Measurements from ENCODE around the gene SERPINI2. TPM values are rescaled to one million over a fixed set of nuclear protein-coding genes. Genes with fewer than 3 reads are reported as not detected.

Gene SERPINI2
- total RNA-seq, 2 experiments from 2014 or later = not detected

DNA sequence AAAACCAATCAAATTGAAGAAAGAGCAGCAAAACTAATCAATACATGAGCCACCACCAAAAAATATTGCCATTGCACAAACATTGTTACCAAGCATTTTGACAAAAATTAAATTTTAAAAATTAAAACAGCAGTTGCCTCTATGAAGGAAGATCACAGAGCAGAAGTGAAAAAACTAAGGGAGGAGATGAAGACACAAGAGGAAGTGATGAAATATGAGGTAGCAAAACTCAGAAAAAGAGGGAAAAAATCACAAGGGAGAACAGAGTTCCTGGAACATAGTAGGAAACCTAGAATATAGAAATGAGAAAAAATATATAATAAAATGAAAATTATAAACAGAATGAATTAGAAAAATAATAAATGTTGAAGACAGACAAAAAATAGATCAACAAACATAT lies 7.3 kb upstream of the SERPINI2 start:
- H3K27me3 Mint-ChIP-seq (ENCODE audit: low read depth) = no peaks in the 10 kb centered on the region
- no peak overlapping the region for H3K4me3 Mint-ChIP-seq
- no peak for DNase-seq
- peaks cover 2% of the 10 kb centered on the region for H3K9me3 Mint-ChIP-seq
- no peaks in the 10 kb centered on the region for H3K4me1 Mint-ChIP-seq (ENCODE audit: low read depth)
- CTCF ChIA-PET = no interaction called here
- H3K27ac Mint-ChIP-seq = no peak overlapping the region
- intact Hi-C loops (cut with micrococcal nuclease) = no loop called here
- H3K36me3 Mint-ChIP-seq (ENCODE audit: low read depth) = no peaks in the 10 kb centered on the region

DNA sequence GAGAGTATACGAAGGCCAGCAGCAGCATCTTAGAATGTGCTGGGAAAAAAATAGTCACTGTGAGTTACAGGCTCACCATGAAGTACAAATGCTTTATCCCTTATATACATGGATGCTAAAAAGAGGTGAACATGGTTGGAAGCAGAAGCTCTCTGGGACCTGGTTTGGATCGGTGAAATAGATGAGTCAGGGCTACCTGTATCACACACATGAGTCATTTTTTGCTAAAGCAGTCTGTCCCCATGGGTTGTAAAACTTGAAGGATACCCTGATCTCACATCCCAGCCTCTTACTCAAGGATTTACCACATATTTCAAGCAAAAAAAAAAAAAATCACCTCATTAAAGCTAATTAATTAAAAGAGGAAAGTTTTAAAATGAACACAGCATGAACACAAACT lies 6.9 kb upstream of the SERPINI2 start:
- Mint-ChIP-seq H3K9me3 (peaks cover 1% of the 10 kb centered on the region), H3K4me1 (ENCODE audit: low read depth) (no peaks in the 10 kb centered on the region), H3K36me3 (ENCODE audit: low read depth) (no peaks in the 10 kb centered on the region), H3K4me3 (no peak overlapping the region), H3K27ac (no peak overlapping the region), H3K27me3 (ENCODE audit: low read depth) (no peaks in the 10 kb centered on the region)
- no peak for DNase-seq
- intact Hi-C loops (cut with micrococcal nuclease) = no loop called here
- CTCF ChIA-PET = interaction anchor here (0.7 kb wide), 1 partner anchor 100 kb away, joined by 3 read pairs; no protein-coding TSS in a partner anchor

GRCh38 chr3:167469381-167469780 lies 4.5 kb downstream of the SERPINI2 start:
- Mint-ChIP-seq H3K27me3 (ENCODE audit: low read depth) (peaks cover 2% of the 10 kb centered on the region), H3K9me3 (no peaks in the 10 kb centered on the region), H3K27ac (no peak overlapping the region), H3K4me1 (ENCODE audit: low read depth) (no peaks in the 10 kb centered on the region), H3K36me3 (ENCODE audit: low read depth) (no peaks in the 10 kb centered on the region), H3K4me3 (no peak overlapping the region)
- DNase-seq = no peak
- CTCF ChIA-PET = no interaction called here
- intact Hi-C loops (cut with micrococcal nuclease) = no loop called here

DNA sequence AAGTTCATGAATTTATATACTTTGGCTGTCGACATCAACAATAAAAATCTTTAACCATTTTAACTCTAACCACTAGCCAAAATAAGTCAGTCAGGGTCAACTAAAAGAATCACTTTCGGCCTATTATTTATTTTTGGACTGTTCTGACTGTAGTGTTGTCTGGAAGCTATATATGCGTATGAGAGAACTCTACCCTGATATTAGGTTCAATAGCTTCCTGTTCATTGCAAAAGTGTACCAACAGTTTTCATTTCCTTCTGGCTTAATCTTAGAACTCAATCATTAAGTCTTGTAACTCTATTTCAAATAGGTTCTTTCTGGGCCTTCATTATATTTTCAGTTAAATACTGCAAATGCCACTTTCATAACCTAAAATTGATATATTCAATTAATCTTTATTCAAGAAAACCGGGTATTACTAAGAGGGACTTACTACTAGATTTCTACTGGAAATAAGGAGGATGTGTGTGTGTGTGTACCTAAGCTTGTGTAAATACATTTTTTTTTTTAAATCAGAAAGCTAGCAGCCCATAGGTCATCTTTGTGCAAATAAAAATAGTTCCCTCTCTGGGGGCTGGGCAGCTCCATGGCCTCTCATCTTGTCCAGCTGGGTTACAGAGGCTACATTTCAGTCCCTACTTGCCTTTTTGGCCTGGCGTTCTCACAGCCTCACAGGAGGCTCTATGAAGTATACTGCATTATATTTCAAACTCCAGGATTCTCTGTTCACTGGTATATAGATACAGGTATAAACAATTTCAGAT lies 5.8 kb downstream of the SERPINI2 start:
- Mint-ChIP-seq H3K36me3 (ENCODE audit: low read depth) (no peaks in the 10 kb centered on the region), H3K27ac (no peak overlapping the region), H3K4me3 (no peak overlapping the region), H3K4me1 (ENCODE audit: low read depth) (no peaks in the 10 kb centered on the region), H3K27me3 (ENCODE audit: low read depth) (peaks cover 5% of the 10 kb centered on the region), H3K9me3 (no peaks in the 10 kb centered on the region)
- intact Hi-C loops (cut with micrococcal nuclease) = no loop called here
- no peak for DNase-seq
- CTCF ChIA-PET = interaction anchor here (0.6 kb wide), 1 partner anchor 756 kb away, joined by 3 read pairs; no protein-coding TSS in a partner anchor

DNA sequence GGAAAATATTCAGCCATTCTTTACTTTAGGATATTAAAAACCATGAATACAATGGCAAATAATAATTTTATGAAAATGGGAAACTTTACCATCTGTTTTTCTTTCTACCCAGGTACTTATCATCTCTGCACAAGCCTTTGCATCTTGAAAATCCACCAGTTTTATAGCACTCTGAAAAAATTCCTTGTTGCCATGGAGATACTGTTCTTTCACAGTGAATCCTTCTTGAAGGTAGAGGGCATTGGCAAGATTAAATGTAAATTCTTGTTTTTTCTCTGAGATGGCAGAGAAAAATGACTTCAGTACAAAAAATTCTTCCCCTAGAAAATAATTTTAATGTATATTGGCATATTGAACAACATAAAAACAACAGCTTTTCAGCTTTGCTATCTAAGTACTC lies 6.9 kb downstream of the SERPINI2 start:
- DNase-seq = no peak
- Mint-ChIP-seq H3K27ac (no peak overlapping the region), H3K9me3 (no peaks in the 10 kb centered on the region), H3K36me3 (ENCODE audit: low read depth) (no peaks in the 10 kb centered on the region), H3K27me3 (ENCODE audit: low read depth) (peaks cover 9% of the 10 kb centered on the region), H3K4me1 (ENCODE audit: low read depth) (no peaks in the 10 kb centered on the region), H3K4me3 (no peak overlapping the region)
- intact Hi-C loops (cut with micrococcal nuclease) = no loop called here
- CTCF ChIA-PET = no interaction called here

- Mint-ChIP-seq H3K27ac (no peak overlapping the region), H3K4me1 (ENCODE audit: low read depth) (no peaks in the 10 kb centered on the region), H3K36me3 (ENCODE audit: low read depth) (no peaks in the 10 kb centered on the region), H3K9me3 (no peaks in the 10 kb centered on the region), H3K4me3 (no peak overlapping the region), H3K27me3 (ENCODE audit: low read depth) (no peaks in the 10 kb centered on the region)
- CTCF ChIA-PET = interaction anchor here (0.6 kb wide), 1 partner anchor 328 kb away, joined by 3 read pairs; no protein-coding TSS in a partner anchor
- intact Hi-C loops (cut with micrococcal nuclease) = no loop called here
- DNase-seq = no peak
These were observed 17.6 kb downstream of the SERPINI2 start for GRCh38 chr3:167456157-167456799.

- no peaks in the 10 kb centered on the region for H3K27me3 Mint-ChIP-seq (ENCODE audit: low read depth)
- CTCF ChIA-PET = interaction anchor here (0.7 kb wide), 1 partner anchor 45 kb away, joined by 3 read pairs; no protein-coding TSS in a partner anchor
- no peak overlapping the region for H3K27ac Mint-ChIP-seq
- no peaks in the 10 kb centered on the region for H3K36me3 Mint-ChIP-seq (ENCODE audit: low read depth)
- no peaks in the 10 kb centered on the region for H3K9me3 Mint-ChIP-seq
- no peak for DNase-seq
- H3K4me3 Mint-ChIP-seq = no peak overlapping the region
- intact Hi-C loops (cut with micrococcal nuclease) = no loop called here
- no peaks in the 10 kb centered on the region for H3K4me1 Mint-ChIP-seq (ENCODE audit: low read depth)
These were observed 20.0 kb downstream of the SERPINI2 start for GRCh38 chr3:167453815-167454214.

GRCh38 chr3:167451282-167451681 lies 22.6 kb downstream of the SERPINI2 start:
- no peak for DNase-seq
- intact Hi-C loops (cut with micrococcal nuclease) = no loop called here
- Mint-ChIP-seq H3K4me1 (ENCODE audit: low read depth) (no peaks in the 10 kb centered on the region), H3K27ac (no peak overlapping the region), H3K36me3 (ENCODE audit: low read depth) (no peaks in the 10 kb centered on the region), H3K4me3 (no peak overlapping the region), H3K9me3 (no peaks in the 10 kb centered on the region), H3K27me3 (ENCODE audit: low read depth) (no peaks in the 10 kb centered on the region)
- CTCF ChIA-PET = interaction anchor here (0.5 kb wide), 1 partner anchor 687 kb away, joined by 3 read pairs; no protein-coding TSS in a partner anchor

GRCh38 chr3:167450675-167451074 lies 23.2 kb downstream of the SERPINI2 start:
- no peaks in the 10 kb centered on the region for H3K9me3 Mint-ChIP-seq
- no peak overlapping the region for H3K4me3 Mint-ChIP-seq
- CTCF ChIA-PET = interaction anchor here (0.5 kb wide), 1 partner anchor 688 kb away, joined by 3 read pairs; no protein-coding TSS in a partner anchor
- H3K36me3 Mint-ChIP-seq (ENCODE audit: low read depth) = no peaks in the 10 kb centered on the region
- peaks cover 2% of the 10 kb centered on the region for H3K27me3 Mint-ChIP-seq (ENCODE audit: low read depth)
- no peak overlapping the region for H3K27ac Mint-ChIP-seq
- intact Hi-C loops (cut with micrococcal nuclease) = no loop called here
- no peak for DNase-seq
- no peaks in the 10 kb centered on the region for H3K4me1 Mint-ChIP-seq (ENCODE audit: low read depth)

DNA sequence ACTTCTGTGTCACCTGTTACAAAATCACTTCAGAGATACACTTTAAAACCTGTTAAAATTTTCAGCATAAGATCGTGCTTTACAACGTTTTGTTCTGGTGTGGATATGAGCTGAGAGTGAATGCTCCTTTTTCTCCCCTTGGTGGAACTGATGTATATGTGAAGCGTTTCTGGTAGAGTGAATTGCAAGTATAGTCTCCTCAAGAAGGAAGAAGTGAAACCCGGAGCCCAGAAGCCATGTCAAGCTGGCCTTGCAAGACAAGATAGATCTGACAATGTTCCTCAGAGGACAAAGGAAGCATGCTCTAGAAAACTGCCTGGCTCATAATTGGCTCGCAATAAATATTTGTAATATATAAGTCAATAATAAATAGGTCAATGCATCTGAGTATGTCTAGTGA lies 23.6 kb downstream of the SERPINI2 start:
- CTCF ChIA-PET = no interaction called here
- no peak overlapping the region for H3K4me3 Mint-ChIP-seq
- peaks cover 4% of the 10 kb centered on the region for H3K27me3 Mint-ChIP-seq (ENCODE audit: low read depth)
- H3K27ac Mint-ChIP-seq = no peak overlapping the region
- H3K36me3 Mint-ChIP-seq (ENCODE audit: low read depth) = no peaks in the 10 kb centered on the region
- no peak for DNase-seq
- H3K4me1 Mint-ChIP-seq (ENCODE audit: low read depth) = no peaks in the 10 kb centered on the region
- H3K9me3 Mint-ChIP-seq = no peaks in the 10 kb centered on the region
- intact Hi-C loops (cut with micrococcal nuclease) = no loop called here

DNA sequence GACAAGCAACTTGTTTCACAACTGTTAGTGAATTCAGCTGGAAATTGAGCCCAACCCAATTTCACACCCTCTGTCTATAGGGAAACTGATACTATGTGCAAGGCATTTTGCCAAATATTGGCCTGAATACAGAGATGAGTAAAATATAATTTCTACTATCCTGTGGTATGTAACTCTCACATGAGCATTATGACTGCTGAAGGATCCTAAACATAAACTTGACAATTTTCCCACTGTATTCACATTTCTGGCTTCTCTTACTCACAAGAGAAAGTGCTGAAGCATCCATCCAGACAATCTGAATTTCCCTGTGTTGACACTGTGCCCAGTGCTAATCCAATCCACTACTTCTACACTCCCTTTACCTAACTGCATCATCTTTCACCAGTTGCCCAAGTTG lies 28.4 kb downstream of the SERPINI2 start:
- H3K27me3 Mint-ChIP-seq (ENCODE audit: low read depth) = peaks cover 6% of the 10 kb centered on the region
- CTCF ChIA-PET = no interaction called here
- DNase-seq = no peak
- H3K36me3 Mint-ChIP-seq (ENCODE audit: low read depth) = no peaks in the 10 kb centered on the region
- H3K4me1 Mint-ChIP-seq (ENCODE audit: low read depth) = no peaks in the 10 kb centered on the region
- no peak overlapping the region for H3K4me3 Mint-ChIP-seq
- intact Hi-C loops (cut with micrococcal nuclease) = no loop called here
- H3K27ac Mint-ChIP-seq = no peak overlapping the region
- no peaks in the 10 kb centered on the region for H3K9me3 Mint-ChIP-seq

- peaks cover 12% of the 10 kb centered on the region for H3K27me3 Mint-ChIP-seq (ENCODE audit: low read depth)
- CTCF ChIA-PET = interaction anchor here (0.6 kb wide), 1 partner anchor 17 kb away, joined by 3 read pairs; no protein-coding TSS in a partner anchor
- H3K27ac Mint-ChIP-seq = no peak overlapping the region
- H3K4me1 Mint-ChIP-seq (ENCODE audit: low read depth) = no peaks in the 10 kb centered on the region
- H3K4me3 Mint-ChIP-seq = no peak overlapping the region
- intact Hi-C loops (cut with micrococcal nuclease) = no loop called here
- H3K36me3 Mint-ChIP-seq (ENCODE audit: low read depth) = no peaks in the 10 kb centered on the region
- DNase-seq = no peak
- no peaks in the 10 kb centered on the region for H3K9me3 Mint-ChIP-seq
These were observed 32.6 kb downstream of the SERPINI2 start for GRCh38 chr3:167441256-167441655.
